RKO (cell line): ENCODE measurements around the gene DYNC1LI1.
"Not testable (repeated sequence)": the region's sequence is repeated elsewhere in the genome, so short reads cannot be mapped to it uniquely, and the experiment has no call there.

Source experiments
- DNase-seq: peaks from one replicate; pipeline ENCODE4 v3.0.0-alpha.2; 2016; ENCODE audit warnings: low spot score

The DYNC1LI1 gene

GRCh38 chr3:32531010-32531647 lies 39.5 kb downstream of the DYNC1LI1 start:
- no peak for DNase-seq

GRCh38 chr3:32525720-32526119 lies 44.9 kb downstream of the DYNC1LI1 start:
- no peak for DNase-seq

- DNase-seq, result no peak
Measured at GRCh38 chr3:32522682-32523081, 48.0 kb downstream of the DYNC1LI1 start.

- DNase-seq, result not testable (repeated sequence)
Measured at GRCh38 chr3:32518921-32519320, 51.7 kb downstream of the DYNC1LI1 start.

GRCh38 chr3:32516751-32517150 lies 53.9 kb downstream of the DYNC1LI1 start:
- DNase-seq, result not testable (repeated sequence)

- DNase-seq, result no peak
Measured at GRCh38 chr3:32511005-32511404, 59.7 kb downstream of the DYNC1LI1 start.

- DNase-seq, result peak; percentile 82
Measured at GRCh38 chr3:32510075-32510724, 60.5 kb downstream of the DYNC1LI1 start.

GRCh38 chr3:32508711-32509110 lies 61.9 kb downstream of the DYNC1LI1 start:
- no peak for DNase-seq

GRCh38 chr3:32506466-32506865 lies 64.2 kb downstream of the DYNC1LI1 start:
- no peak for DNase-seq

- no peak for DNase-seq
Measured at GRCh38 chr3:32502946-32503286, 67.7 kb downstream of the DYNC1LI1 start.

GRCh38 chr3:32502118-32502945 lies 68.3 kb downstream of the DYNC1LI1 start, which contains the start of gene CMTM6:
CMTM6 (minus strand) TSS chr3:32502852; CDS start chr3:32502745, 107 bp downstream.
- DNase-seq, result peak; percentile 89

GRCh38 chr3:32501783-32502117 lies 68.9 kb downstream of the DYNC1LI1 start:
- DNase-seq, result no peak

GRCh38 chr3:32500880-32501782 lies 69.5 kb downstream of the DYNC1LI1 start:
- peak; percentile 44 for DNase-seq

GRCh38 chr3:32500231-32500630 lies 70.4 kb downstream of the DYNC1LI1 start:
- DNase-seq, result no peak

GRCh38 chr3:32499585-32499984 lies 71.1 kb downstream of the DYNC1LI1 start:
- DNase-seq, result no peak

GRCh38 chr3:32498992-32499391 lies 71.7 kb downstream of the DYNC1LI1 start:
- DNase-seq, result no peak

- DNase-seq, result no peak
Measured at GRCh38 chr3:32498252-32498651, 72.4 kb downstream of the DYNC1LI1 start.

- no peak for DNase-seq
Measured at GRCh38 chr3:32495609-32496008, 75.0 kb downstream of the DYNC1LI1 start.

- DNase-seq, result no peak
Measured at GRCh38 chr3:32495085-32495484, 75.6 kb downstream of the DYNC1LI1 start.

- no peak for DNase-seq
Measured at GRCh38 chr3:32493437-32494414, 76.9 kb downstream of the DYNC1LI1 start.
